GM11168 (cell line): ENCODE measurements around the gene OR2C3.
"Not testable (repeated sequence)": the region's sequence is repeated elsewhere in the genome, so short reads cannot be mapped to it uniquely, and the experiment has no call there.

ENCODE experiments used
- in situ Hi-C: fragments of 300-500 bp; cut with MboI; formaldehyde crosslinking; loops from one replicate; pipeline ENCODE4 v1.12.0; 2022; ENCODE audit warnings: low sequenced_read_pairs; ENCODE audit not compliant: unreplicated experiment

Gene OR2C3

GRCh38 chr1:247521886-247522285 is 14.4 kb downstream of the OR2C3 start:
- in situ Hi-C loops = not testable (repeated sequence)

GRCh38 chr1:247518613-247518891 is 17.7 kb downstream of the OR2C3 start:
- in situ Hi-C loops = no loop called here

- in situ Hi-C loops = no loop called here
These were observed 18.2 kb downstream of the OR2C3 start for GRCh38 chr1:247517795-247518612.

- in situ Hi-C loops = no loop called here
These were observed 29.4 kb downstream of the OR2C3 start for GRCh38 chr1:247506831-247507230.

GRCh38 chr1:247500865-247501264 is 35.4 kb downstream of the OR2C3 start:
- in situ Hi-C loops = no loop called here

GRCh38 chr1:247496581-247497285 is 39.5 kb downstream of the OR2C3 start:
- in situ Hi-C loops = no loop called here

GRCh38 chr1:247494767-247495166 is 41.5 kb downstream of the OR2C3 start:
- in situ Hi-C loops = no loop called here

GRCh38 chr1:247493106-247493505 is 43.1 kb downstream of the OR2C3 start:
- in situ Hi-C loops = no loop called here

- in situ Hi-C loops = no loop called here
These were observed 44.9 kb downstream of the OR2C3 start for GRCh38 chr1:247491328-247491727.

GRCh38 chr1:247487057-247487456 is 49.2 kb downstream of the OR2C3 start:
- in situ Hi-C loops = loop anchor here (10.0 kb wide), 1 partner anchor 112 kb away; no protein-coding TSS in a partner anchor

- in situ Hi-C loops = loop anchor here (10.0 kb wide), 1 partner anchor 108 kb away; no protein-coding TSS in a partner anchor
These were observed 53.5 kb downstream of the OR2C3 start for GRCh38 chr1:247482747-247483146.

GRCh38 chr1:247476328-247477058 is 59.7 kb downstream of the OR2C3 start:
- in situ Hi-C loops = not testable (repeated sequence)

- in situ Hi-C loops = no loop called here
These were observed 60.4 kb downstream of the OR2C3 start for GRCh38 chr1:247475793-247476192.
